BJ (cell line): ENCODE data around the gene CPVL. TPM values are rescaled to one million over a fixed set of nuclear protein-coding genes. Genes with fewer than 3 reads are reported as not detected.

Experiments
- CTCF ChIA-PET: fragments of 350-600 bp; formaldehyde crosslinking; extraction: SDS; loops from one replicate; lab custom pipeline; 2021; ENCODE audit warnings: antibody characterized with exemption, inconsistent platforms; lab: Yijun Ruan, JAX
- POLR2A ChIA-PET: fragments of 300-600 bp; sonication (Branson Sonifier 250); formaldehyde crosslinking; extraction: SDS; loops from one replicate; lab custom pipeline; 2021; ENCODE audit warnings: antibody characterized with exemption; lab: Charles Lee
- DNase-seq: peaks from one replicate; pipeline ENCODE4 v3.0.0-alpha.2; 2011; ENCODE audit warnings: low read depth
- H3K27me3 ChIP-seq: 2 replicates; pipeline ENCODE4 v1.6.0; 2011; ENCODE audit warnings: low read length; ENCODE audit not compliant: control insufficient read depth, insufficient read depth
- H3K36me3 ChIP-seq: 2 replicates; pipeline ENCODE4 v1.5.1; 2011; ENCODE audit warnings: low read length; ENCODE audit not compliant: control insufficient read depth, insufficient read depth
- H3K4me3 ChIP-seq: 2 replicates; pipeline ENCODE4 v1.5.1; 2011; ENCODE audit warnings: low read depth, mild to moderate bottlenecking, control low read depth, low read length
- polyA plus RNA-seq: library from polyadenylated mRNA; depleted of rRNA; stranded (reverse); fragments of >200 nt; gene quantifications from 2 replicates; pipeline ENCODE4 v1.2.3, GENCODE V29; 2011
- TF ChIP-seq, protein P1 (sequence below): IDR thresholded peaks from 2 replicates; pipeline ENCODE4 v1.5.1; 2011; ENCODE audit warnings: low read depth, mild to moderate bottlenecking, control low read depth, inconsistent platforms, low read length, moderate library complexity; ENCODE audit not compliant: insufficient read depth

The CPVL gene
- polyA plus RNA-seq, 1 experiment, result not detected

DNA sequence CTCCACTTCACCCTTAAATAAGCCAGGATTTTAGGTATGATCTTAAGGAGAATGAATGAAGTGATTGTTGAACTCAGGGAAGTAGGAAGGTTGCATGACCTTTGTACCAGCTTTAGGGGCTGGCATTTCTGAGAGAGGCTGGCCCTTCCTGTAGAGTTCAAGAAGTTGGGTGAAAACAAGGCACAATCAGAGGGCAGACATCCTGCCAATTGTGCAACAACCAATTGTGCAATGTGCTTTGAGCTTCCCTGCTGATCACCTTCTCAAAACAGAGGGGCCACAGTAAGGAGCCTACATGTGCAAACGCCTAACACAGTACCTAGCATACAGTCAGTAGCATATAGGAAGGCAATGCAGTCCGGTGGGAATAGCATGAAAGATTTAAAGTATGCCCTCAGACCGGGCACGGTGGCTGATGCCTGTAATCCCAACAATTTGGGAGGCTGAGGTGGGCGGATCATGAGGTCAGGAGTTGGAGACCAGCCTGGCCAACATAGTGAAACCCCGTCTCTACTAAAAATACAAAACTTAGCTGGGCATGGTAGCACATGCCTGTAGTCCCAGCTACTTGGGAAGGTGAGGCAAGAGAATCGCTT lies 5.4 kb downstream of the CPVL start:
- peaks cover 4% of the 10 kb centered on the region for H3K27me3 ChIP-seq
- TF ChIP-seq, protein P1, sequence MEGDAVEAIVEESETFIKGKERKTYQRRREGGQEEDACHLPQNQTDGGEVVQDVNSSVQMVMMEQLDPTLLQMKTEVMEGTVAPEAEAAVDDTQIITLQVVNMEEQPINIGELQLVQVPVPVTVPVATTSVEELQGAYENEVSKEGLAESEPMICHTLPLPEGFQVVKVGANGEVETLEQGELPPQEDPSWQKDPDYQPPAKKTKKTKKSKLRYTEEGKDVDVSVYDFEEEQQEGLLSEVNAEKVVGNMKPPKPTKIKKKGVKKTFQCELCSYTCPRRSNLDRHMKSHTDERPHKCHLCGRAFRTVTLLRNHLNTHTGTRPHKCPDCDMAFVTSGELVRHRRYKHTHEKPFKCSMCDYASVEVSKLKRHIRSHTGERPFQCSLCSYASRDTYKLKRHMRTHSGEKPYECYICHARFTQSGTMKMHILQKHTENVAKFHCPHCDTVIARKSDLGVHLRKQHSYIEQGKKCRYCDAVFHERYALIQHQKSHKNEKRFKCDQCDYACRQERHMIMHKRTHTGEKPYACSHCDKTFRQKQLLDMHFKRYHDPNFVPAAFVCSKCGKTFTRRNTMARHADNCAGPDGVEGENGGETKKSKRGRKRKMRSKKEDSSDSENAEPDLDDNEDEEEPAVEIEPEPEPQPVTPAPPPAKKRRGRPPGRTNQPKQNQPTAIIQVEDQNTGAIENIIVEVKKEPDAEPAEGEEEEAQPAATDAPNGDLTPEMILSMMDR, result no peak
- no peak for DNase-seq
- CTCF ChIA-PET, result no interaction called here
- H3K36me3 ChIP-seq, result no peaks in the 10 kb centered on the region
- no peak overlapping the region for H3K4me3 ChIP-seq
- POLR2A ChIA-PET, result no interaction called here

DNA sequence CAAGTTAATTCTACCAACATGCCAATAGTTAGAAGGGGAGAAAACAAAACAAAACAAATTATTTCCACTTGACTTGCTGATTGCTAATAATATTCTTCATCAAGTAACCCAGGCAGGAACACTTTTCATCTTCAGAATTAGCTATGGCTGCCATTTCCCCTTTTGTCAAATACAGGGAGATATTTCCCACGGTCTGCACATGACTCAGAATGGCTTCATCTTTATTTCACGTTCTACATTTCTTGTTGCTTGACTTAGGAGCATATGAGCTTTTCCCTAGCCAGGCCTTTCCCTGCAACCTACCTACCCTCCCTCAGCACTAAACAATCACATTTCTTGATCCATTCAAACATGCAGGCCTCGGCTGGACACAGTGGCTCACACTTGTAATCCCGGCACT lies 6.5 kb downstream of the CPVL start:
- Histone ChIP-seq H3K36me3 (no peaks in the 10 kb centered on the region), H3K4me3 (no peak overlapping the region), H3K27me3 (no peaks in the 10 kb centered on the region)
- DNase-seq, result no peak
- TF ChIP-seq, protein P1, result no peak
- CTCF ChIA-PET, result no interaction called here
- POLR2A ChIA-PET, result no interaction called here

DNA sequence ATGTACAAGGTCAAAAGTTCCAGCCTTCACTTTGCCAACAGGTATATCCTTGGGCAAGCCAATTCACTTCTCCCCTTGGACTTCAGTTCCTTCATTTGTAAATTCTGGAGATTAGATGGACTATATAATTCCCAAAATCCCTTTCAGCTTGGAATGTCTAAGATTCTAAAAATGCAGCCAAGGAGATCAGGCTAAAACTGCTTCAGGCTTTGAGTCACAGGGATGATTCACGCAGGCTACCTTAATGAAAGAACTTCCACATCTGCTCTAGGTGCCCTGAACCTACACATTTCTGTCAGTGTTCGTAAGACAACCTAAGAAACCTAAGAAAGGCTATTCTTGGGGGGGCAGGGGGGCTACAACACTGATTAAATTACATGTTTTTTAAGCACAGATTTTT lies 7.1 kb downstream of the CPVL start:
- DNase-seq, result no peak
- Histone ChIP-seq H3K4me3 (no peak overlapping the region), H3K27me3 (no peaks in the 10 kb centered on the region), H3K36me3 (no peaks in the 10 kb centered on the region)
- POLR2A ChIA-PET, result no interaction called here
- TF ChIP-seq, protein P1, result no peak
- CTCF ChIA-PET, result no interaction called here

DNA sequence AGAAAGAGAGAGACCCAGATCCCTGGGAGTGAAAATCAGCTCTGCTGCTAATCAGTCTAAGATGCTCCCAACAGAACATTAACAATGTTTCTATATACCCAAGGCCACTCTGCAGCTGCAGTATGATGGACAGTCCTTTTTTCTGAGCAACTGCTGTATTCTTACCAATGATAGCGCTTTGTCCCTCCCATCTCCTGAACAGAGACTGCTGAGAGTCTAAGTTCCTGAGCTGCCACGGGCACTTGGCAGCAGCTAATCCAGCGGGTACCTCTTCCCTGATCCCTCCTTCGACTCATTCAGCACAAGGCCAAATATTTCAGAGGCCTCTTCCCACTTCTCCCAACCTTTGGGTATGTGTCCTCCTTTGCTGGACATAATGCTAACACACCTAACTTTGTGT lies 7.7 kb downstream of the CPVL start:
- Histone ChIP-seq H3K4me3 (no peak overlapping the region), H3K27me3 (no peaks in the 10 kb centered on the region), H3K36me3 (no peaks in the 10 kb centered on the region)
- CTCF ChIA-PET, result no interaction called here
- TF ChIP-seq, protein P1, result no peak
- POLR2A ChIA-PET, result no interaction called here
- DNase-seq, result no peak

DNA sequence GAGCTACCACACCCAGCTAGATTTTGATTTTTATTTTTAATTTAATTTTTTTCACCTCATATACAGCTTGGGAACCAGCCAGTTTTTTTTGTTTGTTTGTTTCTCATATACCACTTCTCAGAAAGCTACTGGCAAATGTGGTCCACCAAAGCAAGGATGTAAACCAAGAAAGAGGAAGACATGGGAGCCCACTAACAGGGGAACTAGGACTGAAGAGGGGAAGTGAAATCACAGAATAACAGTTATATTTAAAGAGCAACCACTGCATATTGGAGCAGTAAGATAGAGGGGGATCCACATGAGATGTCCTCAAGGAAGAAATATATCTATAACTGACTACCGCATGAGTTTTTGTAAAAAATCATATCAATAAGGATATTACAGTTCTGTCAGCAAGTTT lies 10.5 kb downstream of the CPVL start:
- TF ChIP-seq, protein P1, result no peak
- no peak overlapping the region for H3K4me3 ChIP-seq
- ChIA-PET CTCF (no interaction called here), POLR2A (no interaction called here)
- DNase-seq, result no peak
- H3K36me3 ChIP-seq, result no peaks in the 10 kb centered on the region
- no peaks in the 10 kb centered on the region for H3K27me3 ChIP-seq
